B cell (primary cell): ENCODE data around the gene RILPL2. TPM values are rescaled to one million over a fixed set of nuclear protein-coding genes. Genes with fewer than 3 reads are reported as not detected.
"Not testable (repeated sequence)": the region's sequence is repeated elsewhere in the genome, so short reads cannot be mapped to it uniquely, and the experiment has no call there.

ENCODE experiments used
- ATAC-seq: fragments of 200-7000 bp; cut with Tn5 transposase; one replicate; pipeline ENCODE4 v1.10.0; 2021; ENCODE audit warnings: low read depth, mild to moderate bottlenecking, moderate number of reproducible peaks, moderate library complexity
- CTCF ChIA-PET: fragments of 350-600 bp; sonication (Branson Sonifier 250); formaldehyde crosslinking; loops from one replicate; lab custom pipeline; 2021; ENCODE audit warnings: antibody characterized with exemption, inconsistent platforms; lab: Charles Lee
- POLR2A ChIA-PET: fragments of 350-600 bp; sonication (Branson Sonifier 250); formaldehyde crosslinking; loops from one replicate; lab custom pipeline; 2021; ENCODE audit warnings: antibody characterized with exemption; lab: Charles Lee
- DNase-seq: peaks from one replicate; pipeline ENCODE4 v3.0.0; 2013
- H2AFZ ChIP-seq: 2 replicates; pipeline ENCODE4 v1.6.1; 2012; ENCODE audit warnings: mild to moderate bottlenecking, low read depth, low read length; ENCODE audit not compliant: insufficient read depth, poor library complexity, severe bottlenecking
- H3K27ac ChIP-seq, 2 donors: 1 replicate in 1 of 2; 2 replicates in 1 of 2; pipeline ENCODE4 v1.5.1; 2012 to 2013; ENCODE audit warnings: low read length in 2 of 2, mild to moderate bottlenecking in 2 of 2, moderate library complexity in 1 of 2
- H3K27me3 ChIP-seq, 4 experiments: fragments of 200-600 bp in 1 of 4; sonication (generic) in 1 of 4; replicated peaks in 1 of 4; 1 replicate in 2 of 4; 2 replicates in 2 of 4; pipeline versions ENCODE4 v1.6.1 to v1.7.0; 2013 to 2016; ENCODE audit warnings: low read length in 3 of 4, mild to moderate bottlenecking in 2 of 4, mixed read lengths in 1 of 4, moderate library complexity in 1 of 4; ENCODE audit not compliant: insufficient read depth in 4 of 4, control insufficient read depth in 3 of 4; ENCODE audit errors: control extremely low read depth in 1 of 4
- H3K36me3 ChIP-seq, 2 experiments: replicated peaks in 1 of 2; 1 replicate in 1 of 2; 2 replicates in 1 of 2; pipeline versions ENCODE4 v1.6.1 to v1.7.1; 2013; ENCODE audit warnings: low read length in 1 of 2; ENCODE audit not compliant: insufficient read depth in 2 of 2, control insufficient read depth in 1 of 2; ENCODE audit errors: control extremely low read depth in 1 of 2, extremely low read depth in 1 of 2
- H3K4me1 ChIP-seq, 2 donors: fragments of 200-600 bp in 1 of 2; sonication (generic) in 1 of 2; 1 replicate in 1 of 2; 2 replicates in 1 of 2; pipeline versions ENCODE4 v1.5.1 to v1.6.1; 2013 to 2017; ENCODE audit warnings: low read length in 2 of 2; ENCODE audit not compliant: control insufficient read depth in 2 of 2, insufficient read depth in 2 of 2
- H3K4me2 ChIP-seq: replicated peaks from 2 replicates; pipeline ENCODE3; 2012; ENCODE audit warnings: mild to moderate bottlenecking, low read depth, low read length; ENCODE audit not compliant: poor library complexity, severe bottlenecking
- H3K4me3 ChIP-seq, 5 experiments: fragments of 200-600 bp in 1 of 5; sonication (generic) in 1 of 5; 1 replicate in 3 of 5; 2 replicates in 2 of 5; pipeline versions ENCODE4 v1.5.1 to v1.7.0; 2011 to 2016; ENCODE audit warnings: low read length in 4 of 5, mild to moderate bottlenecking in 4 of 5, low read depth in 2 of 5, control low read depth in 1 of 5, moderate library complexity in 1 of 5; ENCODE audit not compliant: insufficient read depth in 1 of 5; ENCODE audit errors: control extremely low read depth in 1 of 5, extremely low read depth in 1 of 5
- H3K79me2 ChIP-seq: fragments of 200-600 bp; sonication (generic); one replicate; pipeline ENCODE4 v1.6.0; 2016; ENCODE audit warnings: low read length; ENCODE audit not compliant: control insufficient read depth, insufficient read depth
- H3K9ac ChIP-seq: fragments of 200-600 bp; sonication (generic); 2 replicates; pipeline ENCODE4 v1.6.1; 2017; ENCODE audit warnings: mild to moderate bottlenecking, low read length, moderate library complexity
- H3K9me3 ChIP-seq, 3 donors: one replicate each; pipeline versions ENCODE4 v1.6.1 to v1.7.1; 2013; ENCODE audit warnings: low read length in 2 of 3; ENCODE audit not compliant: control insufficient read depth in 2 of 3, insufficient read depth in 1 of 3; ENCODE audit errors: control extremely low read depth in 1 of 3
- H4K20me1 ChIP-seq: 2 replicates; pipeline ENCODE4 v1.6.0; 2012; ENCODE audit warnings: mild to moderate bottlenecking, low read length; ENCODE audit not compliant: insufficient read depth, control insufficient read depth, poor library complexity, severe bottlenecking
- H3K27ac Mint-ChIP-seq: one replicate; pipeline ENCODE4 v1.8.0; 2021; ENCODE audit warnings: mixed read lengths
- H3K27me3 Mint-ChIP-seq: one replicate; pipeline ENCODE4 v1.8.0; 2021; ENCODE audit warnings: mixed read lengths
- H3K4me1 Mint-ChIP-seq: one replicate; pipeline ENCODE4 v1.8.0; 2021; ENCODE audit warnings: mixed read lengths
- H3K4me3 Mint-ChIP-seq: one replicate; pipeline ENCODE4 v1.8.0; 2021; ENCODE audit warnings: mixed read lengths
- H3K9me3 Mint-ChIP-seq: one replicate; pipeline ENCODE4 v1.8.0; 2022; ENCODE audit warnings: mixed read lengths; ENCODE audit not compliant: insufficient read depth
- CTCF ChIP-seq: fragments of 200-600 bp; IDR thresholded peaks from one replicate; pipeline ENCODE4 v1.8.0; 2022; ENCODE audit warnings: antibody characterized with exemption, mild to moderate bottlenecking
- EZH2 ChIP-seq: IDR thresholded peaks from 2 replicates; pipeline ENCODE4 v1.6.1; 2012; ENCODE audit warnings: borderline replicate concordance, low read depth, mild to moderate bottlenecking, moderate library complexity, low read length; ENCODE audit not compliant: insufficient read depth, poor library complexity, severe bottlenecking
- WGBS: methylation state at CpG from one replicate; pipeline ENCODE4 v1.1.5; 2013; ENCODE audit warnings: missing lambda C conversion rate; ENCODE audit not compliant: insufficient coverage; 5-methylcytosine and 5-hydroxymethylcytosine counted together
- intact Hi-C: fragments of 100-400 bp; cut with micrococcal nuclease; formaldehyde crosslinking; loops from one replicate; pipeline ENCODE4 v1.10.0; 2022
- polyA plus RNA-seq: library from polyadenylated mRNA; depleted of rRNA; stranded (reverse); fragments of >200 nt; gene quantifications from 2 replicates; pipeline ENCODE4 v1.2.3, GENCODE V29; 2012
- total RNA-seq, 2 donors: library from RNA; stranded (reverse); fragments of 120-200 nt in 1 of 2; gene quantifications; 1 replicate in 1 of 2; 2 replicates in 1 of 2; pipeline versions ENCODE4 v1.2.3 to v1.2.4, GENCODE V29; 2013 to 2022

The RILPL2 gene
- total and polyA plus RNA-seq, 2 donors (not counting 1 experiment from before 2014, with no cell fraction given), result 4.0 to 12.6 TPM

- H3K27me3 Mint-ChIP-seq, result no peaks in the 10 kb centered on the region
- H3K9me3 Mint-ChIP-seq, result no peaks in the 10 kb centered on the region
- H3K9me3 ChIP-seq, result no peaks in the 10 kb centered on the region
- peak overlapping the region in 2 of 5 experiments; percentile 30 to 31 for H3K4me3 ChIP-seq
- no peaks in the 10 kb centered on the region for H3K27me3 ChIP-seq
- peak overlapping the region; percentile 78 for H3K4me3 Mint-ChIP-seq
- intact Hi-C loops, result no loop called here
- peaks cover 50% of the 10 kb centered on the region for H3K4me1 Mint-ChIP-seq
- ATAC-seq (no peak), DNase-seq (no peak)
- peak overlapping the region in 1 of 2 donors; percentile 73 for H3K27ac ChIP-seq
- peak overlapping the region; percentile 84 for H3K27ac Mint-ChIP-seq
- CTCF ChIA-PET, result interaction anchor here (0.7 to 1.6 kb wide), 3 partner anchors 26 to 68 kb away, joined by 3 to 7 read pairs (median 5); no protein-coding TSS in a partner anchor
- POLR2A ChIA-PET, result interaction anchor here (0.5 kb wide), 1 partner anchor 148 kb away, joined by 6 read pairs; no protein-coding TSS in a partner anchor
- H3K9ac ChIP-seq, result no peak overlapping the region
- H3K36me3 ChIP-seq, result peaks cover 0 to 17% of the 10 kb centered on the region in 2 experiments
- WGBS, result 96% methylated on average over 4 of the region's 6 CpGs
- peak overlapping the region; percentile 63 for H3K4me2 ChIP-seq
- peaks cover 46% of the 10 kb centered on the region for H3K79me2 ChIP-seq
- TF ChIP-seq CTCF, result no peak
- TF ChIP-seq EZH2, result no peak
- H4K20me1 ChIP-seq, result no peaks in the 10 kb centered on the region
- H3K4me1 ChIP-seq, result peaks cover 33 to 48% of the 10 kb centered on the region in 2 donors
- no peak overlapping the region for H2AFZ ChIP-seq
These were observed 2.9 kb downstream of the RILPL2 start for GRCh38 chr12:123433615-123434014.

GRCh38 chr12:123431951-123432817 is 4.3 kb downstream of the RILPL2 start:
- Histone ChIP-seq H3K9ac (peak overlapping the region; percentile 6), H3K79me2 (peaks cover 53% of the 10 kb centered on the region), H3K4me3 (peak overlapping the region in 2 of 5 experiments; percentile 20 to 31), H3K4me2 (peak overlapping the region; percentile 63), H3K36me3 (peaks cover 0 to 19% of the 10 kb centered on the region in 2 experiments), H3K27ac (peak overlapping the region; percentile 38 to 73), H3K4me1 (peaks cover 47 to 62% of the 10 kb centered on the region in 2 donors)
- H4K20me1 ChIP-seq, H3K27me3 Mint-ChIP-seq, H3K9me3 Mint-ChIP-seq, H3K27me3 ChIP-seq, intact Hi-C loops, H3K9me3 ChIP-seq, ATAC-seq, H2AFZ ChIP-seq: not testable (repeated sequence)
- peaks cover 58% of the 10 kb centered on the region for H3K4me1 Mint-ChIP-seq
- POLR2A ChIA-PET, result interaction anchor here (0.6 to 0.7 kb wide), 4 partner anchors 14 to 1012 kb away, joined by 3 to 6 read pairs (median 3); partner anchors contain the start of gene KMT5A
- peak overlapping the region; percentile 78 for H3K4me3 Mint-ChIP-seq
- CTCF ChIA-PET, result interaction anchor here (0.6 to 1.3 kb wide), 5 partner anchors 11 to 87 kb away, joined by 3 to 4 read pairs (median 3); no protein-coding TSS in a partner anchor
- H3K27ac Mint-ChIP-seq, result peak overlapping the region; percentile 88
- DNase-seq, result peak; percentile 55
- WGBS, result 53% methylated on average over 13 of the region's 15 CpGs

- ChIA-PET CTCF (interaction anchor here (2.6 kb wide), 1 partner anchor 30 kb away, joined by 16 read pairs; the partner anchor contains the start of gene SNRNP35), POLR2A (interaction anchor here (0.6 to 2.6 kb wide), 3 partner anchors 17 to 64 kb away, joined by 5 to 28 read pairs (median 16); partner anchors contain the start of genes SBNO1 and SNRNP35)
- peaks cover 2 to 19% of the 10 kb centered on the region in 2 experiments for H3K36me3 ChIP-seq
- H3K4me3 ChIP-seq, H3K4me2 ChIP-seq, H4K20me1 ChIP-seq, H3K9me3 Mint-ChIP-seq, H3K27me3 Mint-ChIP-seq, H3K27me3 ChIP-seq, ATAC-seq, H3K9me3 ChIP-seq, H2AFZ ChIP-seq, H3K27ac Mint-ChIP-seq, DNase-seq, H3K9ac ChIP-seq: not testable (repeated sequence)
- H3K4me3 Mint-ChIP-seq, result peak overlapping the region; percentile 29
- intact Hi-C loops, result loop anchor here (5.0 to 10.0 kb wide), 2 partner anchors 594 to 657 kb away; partner anchors contain the start of genes CCDC62 and HIP1R
- H3K79me2 ChIP-seq, result peaks cover 33% of the 10 kb centered on the region
- over 99% methylated on average over 8 of the region's 8 CpGs for WGBS
- H3K4me1 Mint-ChIP-seq, result peaks cover 46% of the 10 kb centered on the region
- H3K4me1 ChIP-seq, result peaks cover 39 to 47% of the 10 kb centered on the region in 2 donors
- peak overlapping the region in 1 of 2 donors; percentile 67 for H3K27ac ChIP-seq
These were observed 7.4 kb downstream of the RILPL2 start for GRCh38 chr12:123429101-123429500.
